IPS-11a (cell line): ENCODE data around the gene ZSCAN20.
A peak's percentile ranks its signal among the peaks of the same experiment; 100 is the strongest.

ENCODE experiments used
- H3K4me3 ChIP-seq: one replicate; pipeline ENCODE4 v1.5.1; 2013; ENCODE audit warnings: low read depth, low read length, control low read depth

The ZSCAN20 gene

DNA sequence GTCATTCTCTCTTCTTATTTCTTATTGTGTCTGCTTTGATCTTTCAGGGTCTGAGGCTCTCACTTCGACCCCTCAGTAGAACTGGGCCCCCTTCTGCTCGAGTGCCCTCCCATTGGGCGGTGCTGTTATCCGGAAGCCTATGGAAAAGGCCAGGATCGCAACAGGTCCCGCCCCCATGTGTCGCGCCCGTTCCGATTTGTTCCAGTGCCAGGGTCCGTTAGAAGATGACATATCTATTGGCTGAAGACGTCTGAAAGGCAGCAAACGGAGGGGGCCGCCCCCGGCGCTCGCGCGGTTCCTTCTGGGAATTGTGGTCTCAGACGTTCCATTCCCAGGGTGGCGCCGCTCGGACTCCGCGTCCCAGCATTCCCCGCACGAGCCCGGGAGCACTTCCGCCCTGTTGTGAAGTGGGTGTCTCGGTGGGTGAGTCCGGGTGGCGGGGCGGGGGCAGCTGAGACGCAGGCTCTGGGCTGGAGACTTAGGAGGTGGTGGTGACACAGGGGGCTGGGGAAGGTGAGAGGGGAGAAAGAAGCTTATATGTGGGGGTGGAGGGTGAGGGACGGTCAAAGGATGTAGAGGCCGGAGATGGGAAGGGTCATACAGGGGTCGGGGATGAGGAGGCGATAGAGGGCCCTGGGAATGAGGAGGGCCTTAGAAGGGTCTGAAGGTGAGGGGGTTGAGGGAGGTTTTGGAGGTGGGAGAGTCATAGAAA lies at the start of gene ZSCAN20:
Gene ZSCAN20, plus strand, starts transcription at position 377 of the 712 bp plus-strand sequence. CDS start 6,644 bp downstream, outside the sequence.
- H3K4me3 ChIP-seq = peak within 1 kb of the TSS; percentile 53

DNA sequence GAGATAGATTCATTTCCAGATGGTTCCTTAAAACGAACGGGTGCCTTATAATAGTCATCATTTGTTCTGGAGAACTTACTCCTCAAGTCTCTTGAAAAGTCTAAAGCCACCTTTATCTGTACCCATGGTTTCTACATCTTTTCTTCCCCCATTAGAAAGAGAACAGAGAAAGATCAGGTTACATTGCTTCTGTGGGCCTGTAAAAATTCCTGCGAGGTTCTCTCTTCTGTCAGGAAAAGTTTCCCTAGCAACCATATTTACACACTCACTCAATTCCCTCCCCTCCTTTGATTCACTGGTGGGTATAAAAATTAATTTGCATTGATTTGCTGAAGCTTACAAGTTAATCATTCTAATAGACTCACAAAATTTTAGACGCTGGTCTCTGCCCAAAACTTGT lies 48.2 kb upstream of the ZSCAN20 start:
- no peak overlapping the region for H3K4me3 ChIP-seq

DNA sequence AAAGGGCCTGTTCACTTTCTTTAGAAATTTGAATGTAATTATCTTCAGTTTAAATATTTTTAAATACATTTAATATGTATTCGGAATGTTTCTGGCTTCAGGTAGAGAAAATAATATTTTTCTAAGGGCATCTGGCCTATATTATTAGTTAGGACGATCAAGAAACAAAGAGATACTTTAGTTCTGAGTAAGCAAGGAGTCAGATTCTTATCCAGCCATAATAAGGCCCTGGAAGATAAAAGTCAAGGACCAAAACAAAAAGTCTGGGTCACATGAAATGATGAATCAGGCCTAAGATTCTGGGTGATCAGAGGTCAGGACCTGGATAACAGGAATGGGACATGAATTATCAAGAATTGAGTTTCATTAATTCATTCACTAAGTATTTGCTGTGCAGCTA lies 47.8 kb upstream of the ZSCAN20 start:
- H3K4me3 ChIP-seq = no peak overlapping the region

DNA sequence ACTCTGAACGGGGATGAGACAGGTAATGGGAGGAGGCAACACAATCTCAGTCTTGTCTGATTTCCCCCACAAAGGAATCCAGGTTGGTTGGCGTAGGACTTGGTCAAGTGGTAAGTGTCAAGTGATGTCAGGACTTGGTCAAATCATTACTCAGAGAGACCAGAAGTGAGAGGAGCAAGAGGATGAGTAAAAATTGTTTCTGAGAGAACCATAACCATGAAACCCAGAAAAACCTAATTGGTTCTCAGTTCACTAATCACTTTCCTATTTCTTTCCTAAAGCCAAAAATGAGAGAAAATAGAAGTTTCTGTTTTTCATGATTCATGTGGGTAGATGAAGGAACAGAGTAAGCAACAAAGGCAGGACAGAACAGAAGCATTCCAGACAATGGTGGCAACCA lies 46.5 kb upstream of the ZSCAN20 start:
- no peak overlapping the region for H3K4me3 ChIP-seq

DNA sequence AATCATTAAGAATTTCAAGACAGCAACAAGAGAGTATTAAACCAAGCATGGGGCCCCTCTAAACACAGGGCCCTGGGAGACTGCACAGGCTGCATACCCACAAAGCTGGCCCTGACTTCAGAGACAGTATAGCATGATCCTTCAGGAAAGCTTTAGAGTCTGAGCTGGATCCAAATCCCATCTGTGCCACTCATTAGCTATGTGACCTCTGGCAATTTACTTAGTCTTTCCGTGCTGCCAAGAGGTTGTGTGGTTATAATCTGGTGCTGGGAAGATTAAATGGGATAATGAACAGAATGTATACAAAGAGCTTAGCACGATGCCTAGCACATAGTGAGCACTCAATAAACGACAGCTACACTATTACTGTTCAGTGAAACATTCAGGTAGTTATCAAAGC lies 45.5 kb upstream of the ZSCAN20 start:
- H3K4me3 ChIP-seq = no peak overlapping the region

DNA sequence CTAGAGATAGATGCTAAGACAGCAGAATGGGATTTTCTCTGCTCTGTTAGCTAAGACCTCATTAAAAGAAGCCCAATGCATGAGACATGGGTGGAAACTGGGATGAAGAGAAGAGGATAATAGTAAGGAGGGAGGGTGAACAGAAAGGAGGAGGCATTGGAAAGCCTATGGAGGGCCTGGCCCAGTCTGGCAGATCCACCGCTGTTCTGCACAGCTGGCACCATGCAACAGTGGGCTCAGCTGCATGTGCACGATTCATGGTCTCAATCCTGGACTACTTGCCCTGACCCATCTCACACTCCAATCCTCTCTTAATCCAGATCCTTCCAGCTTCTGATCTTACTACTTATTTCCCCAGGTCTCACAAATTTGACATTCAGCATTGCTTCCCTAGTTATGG lies 43.8 kb upstream of the ZSCAN20 start:
- H3K4me3 ChIP-seq = no peak overlapping the region

DNA sequence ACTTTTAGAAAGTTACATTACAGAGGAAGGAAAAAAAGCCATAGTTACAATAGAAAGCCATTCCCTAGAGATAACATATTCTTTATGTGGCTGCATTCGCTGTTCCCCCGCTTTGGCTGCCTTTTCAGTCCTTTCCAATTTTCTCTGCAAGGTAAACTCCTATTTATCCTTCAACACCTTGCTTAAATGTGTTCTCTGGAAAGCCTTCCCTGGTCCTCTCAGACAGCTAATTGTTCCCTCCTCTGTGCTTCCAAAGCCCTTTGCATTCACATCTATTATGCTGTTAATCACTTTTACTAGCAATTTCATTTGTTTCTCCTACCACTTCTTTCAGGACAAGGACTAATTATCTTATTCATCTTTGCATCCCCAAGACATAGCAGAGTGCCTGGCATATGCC lies 43.1 kb upstream of the ZSCAN20 start:
- H3K4me3 ChIP-seq = no peak overlapping the region

DNA sequence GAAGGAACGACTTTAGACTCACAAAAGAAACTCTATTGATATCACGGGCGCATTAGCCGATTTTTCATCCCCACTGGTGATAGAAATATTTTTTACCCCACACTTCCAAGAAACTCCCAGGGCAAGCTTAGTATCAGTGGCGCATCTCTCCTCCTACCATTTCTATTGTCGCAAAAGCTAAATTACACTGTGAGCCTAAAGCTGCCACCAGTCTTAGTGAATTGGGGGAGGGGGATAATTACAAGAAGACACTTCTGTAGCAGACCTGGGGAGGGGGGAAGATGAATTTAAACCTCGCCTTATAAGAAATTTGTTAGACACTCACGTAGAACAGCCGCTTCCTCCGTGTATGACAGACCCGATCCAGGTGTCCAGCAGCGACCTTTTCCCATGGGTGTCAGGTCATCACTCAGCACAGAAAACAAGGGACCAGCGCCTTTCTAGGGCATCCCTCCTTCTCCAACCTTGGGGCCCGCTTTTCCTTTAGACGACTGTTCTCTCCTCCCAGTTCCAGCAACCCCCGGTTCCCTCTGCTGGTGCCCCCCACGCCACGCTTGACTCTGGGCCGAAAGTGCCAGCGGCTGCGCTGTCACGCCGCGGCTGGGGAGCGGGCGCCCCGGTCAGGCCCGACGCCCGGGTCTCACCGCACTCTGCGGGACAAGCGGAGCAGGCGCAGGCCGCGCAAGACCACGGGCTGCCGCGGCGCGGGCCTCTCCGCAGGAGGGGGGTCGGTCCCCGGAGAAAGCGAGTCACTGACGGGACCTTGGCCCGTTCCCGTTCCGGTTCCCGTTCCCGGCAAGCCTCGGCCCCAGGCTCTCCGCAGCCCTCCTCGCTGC lies 42.4 kb upstream of the ZSCAN20 start:
- H3K4me3 ChIP-seq = peak overlapping the region; percentile 67

DNA sequence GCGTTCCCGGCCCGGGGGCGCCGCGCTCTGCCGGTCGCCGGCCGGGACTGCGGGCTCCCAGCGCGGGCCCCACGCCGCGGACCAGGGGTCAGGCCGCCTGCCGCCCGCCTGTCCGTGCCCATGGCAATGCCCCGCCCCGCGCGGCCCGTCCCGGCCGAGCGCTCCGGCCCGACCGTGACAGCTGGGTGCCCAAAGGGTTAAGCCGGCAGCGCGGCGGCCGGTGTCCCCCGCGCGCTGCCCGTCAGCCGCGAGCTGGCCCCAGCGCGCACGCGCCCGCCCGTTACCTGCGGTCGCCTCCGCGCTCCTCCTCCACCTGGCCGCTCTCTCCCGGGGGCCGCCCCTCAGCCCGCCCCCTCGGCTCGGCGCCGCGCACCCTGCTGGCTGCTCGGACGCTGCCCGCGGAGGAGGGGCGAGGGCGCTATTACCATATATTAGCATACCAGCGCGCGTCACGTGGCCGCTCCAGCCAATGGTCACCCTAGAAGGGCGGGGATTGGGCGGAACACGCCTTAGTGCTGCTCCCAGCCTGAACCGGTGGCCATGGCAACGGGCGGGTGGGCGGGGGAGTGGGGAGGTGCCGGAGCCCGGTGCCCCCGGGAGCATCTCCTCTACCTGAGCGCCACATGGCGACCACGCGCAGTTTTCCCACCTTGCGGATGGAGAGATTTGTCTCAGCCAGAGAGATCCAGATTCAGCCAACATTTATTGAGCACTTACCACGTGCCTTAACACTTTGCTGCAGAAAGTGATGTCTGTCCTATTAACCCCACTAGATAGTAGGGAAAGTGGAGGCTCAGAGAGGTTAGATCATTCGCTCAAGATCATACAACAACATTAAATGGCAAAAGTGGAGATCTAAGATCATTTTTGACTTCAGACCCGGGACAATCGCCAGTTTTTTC lies 41.5 kb upstream of the ZSCAN20 start, which contains the start of gene PHC2:
Gene PHC2, minus strand, starts transcription at position 404 of the 902 bp plus-strand sequence. CDS start 55,556 bp downstream, outside the sequence.
- H3K4me3 ChIP-seq = peak within 1 kb of the TSS; percentile 67

DNA sequence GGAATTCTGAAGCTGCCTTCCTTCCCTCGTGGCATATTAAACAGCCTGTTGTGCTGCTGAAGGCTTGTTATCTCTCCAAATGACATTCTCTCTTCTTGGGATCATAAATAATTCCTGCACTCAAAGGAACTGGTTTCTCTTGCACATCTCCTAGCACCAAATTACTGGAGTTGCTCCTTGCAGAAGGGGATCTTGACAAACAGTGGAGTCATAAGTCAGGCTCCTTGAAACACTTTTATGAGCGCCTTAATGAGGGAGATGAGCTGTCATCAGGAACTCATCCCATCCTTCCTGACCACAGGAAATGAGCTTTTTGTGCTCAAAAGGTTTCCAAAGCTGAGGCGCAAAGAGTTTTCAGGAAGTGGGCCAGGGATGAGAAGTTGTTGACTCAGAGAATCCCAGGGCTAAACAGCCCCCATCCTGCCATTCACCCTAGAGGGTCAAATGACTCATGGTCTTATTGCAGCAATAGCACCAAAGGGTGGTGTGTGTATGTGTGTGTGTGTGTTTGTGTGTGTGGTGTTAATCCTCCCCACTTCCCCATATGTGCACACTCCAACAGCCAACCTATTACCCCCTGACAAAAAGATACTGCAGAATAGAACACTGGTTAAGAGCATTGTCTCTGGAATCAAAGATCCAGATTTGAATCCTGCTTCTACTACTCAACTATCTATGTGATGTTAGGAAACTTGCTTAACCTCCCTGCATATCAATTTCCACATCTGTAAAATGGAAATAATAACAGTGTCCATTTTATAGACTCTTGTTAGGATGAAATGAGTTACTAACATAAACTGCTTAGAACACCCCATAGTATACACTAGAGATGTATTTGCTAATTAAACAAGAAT lies 38.7 kb upstream of the ZSCAN20 start:
- H3K4me3 ChIP-seq = no peak overlapping the region

DNA sequence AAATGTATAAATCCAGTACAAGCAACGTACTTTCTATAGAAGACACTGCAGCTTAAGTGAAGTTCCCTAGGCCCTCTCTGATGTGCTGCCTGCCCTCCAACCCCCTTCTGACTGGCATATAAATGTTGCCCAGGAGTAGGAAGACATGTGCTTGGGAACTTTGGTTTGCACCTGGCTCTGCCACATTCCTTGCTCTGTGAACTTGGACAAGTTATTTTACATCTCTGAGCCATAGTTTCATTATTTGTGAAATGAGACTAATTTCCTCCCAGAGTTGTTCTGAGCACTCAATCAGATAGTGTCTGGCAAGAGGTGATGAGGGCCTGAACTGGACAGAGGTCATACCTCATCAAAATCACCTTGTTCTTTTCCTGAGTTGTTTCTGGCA lies 38.1 kb upstream of the ZSCAN20 start:
- no peak overlapping the region for H3K4me3 ChIP-seq

DNA sequence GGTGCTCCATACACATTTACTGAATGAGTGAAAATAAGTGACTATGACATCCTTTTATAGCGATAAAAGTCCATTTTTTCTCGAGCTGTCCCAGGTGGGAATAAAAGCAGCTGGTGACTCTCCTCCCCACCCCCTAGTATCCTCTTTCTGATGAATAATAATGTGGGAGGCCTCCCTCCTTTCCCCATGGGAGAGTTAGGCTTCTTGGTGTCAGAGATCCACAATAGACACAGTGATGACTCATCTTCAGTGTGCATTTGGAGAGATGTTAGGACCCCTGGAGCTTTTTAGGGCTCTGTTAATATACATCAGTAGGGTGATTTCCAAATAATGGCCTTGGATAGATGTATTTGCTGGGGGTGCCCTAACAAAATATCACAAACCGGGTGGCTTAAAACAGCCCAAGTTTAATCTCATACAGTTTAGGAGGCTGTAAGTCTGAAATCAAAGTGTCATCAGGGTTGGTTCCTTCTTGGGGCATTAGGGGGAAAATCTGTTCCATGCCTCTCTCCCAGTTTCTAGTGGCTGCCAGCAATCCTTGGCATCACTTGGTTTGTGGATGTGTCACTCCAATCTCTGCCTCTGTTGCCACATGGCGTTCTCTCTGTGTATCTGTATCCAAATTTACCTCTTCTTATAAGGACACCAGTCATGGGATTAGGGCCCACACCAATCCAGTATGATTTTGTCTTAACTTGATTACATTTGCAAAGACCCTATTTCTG lies 37.2 kb upstream of the ZSCAN20 start:
- H3K4me3 ChIP-seq = no peak overlapping the region

DNA sequence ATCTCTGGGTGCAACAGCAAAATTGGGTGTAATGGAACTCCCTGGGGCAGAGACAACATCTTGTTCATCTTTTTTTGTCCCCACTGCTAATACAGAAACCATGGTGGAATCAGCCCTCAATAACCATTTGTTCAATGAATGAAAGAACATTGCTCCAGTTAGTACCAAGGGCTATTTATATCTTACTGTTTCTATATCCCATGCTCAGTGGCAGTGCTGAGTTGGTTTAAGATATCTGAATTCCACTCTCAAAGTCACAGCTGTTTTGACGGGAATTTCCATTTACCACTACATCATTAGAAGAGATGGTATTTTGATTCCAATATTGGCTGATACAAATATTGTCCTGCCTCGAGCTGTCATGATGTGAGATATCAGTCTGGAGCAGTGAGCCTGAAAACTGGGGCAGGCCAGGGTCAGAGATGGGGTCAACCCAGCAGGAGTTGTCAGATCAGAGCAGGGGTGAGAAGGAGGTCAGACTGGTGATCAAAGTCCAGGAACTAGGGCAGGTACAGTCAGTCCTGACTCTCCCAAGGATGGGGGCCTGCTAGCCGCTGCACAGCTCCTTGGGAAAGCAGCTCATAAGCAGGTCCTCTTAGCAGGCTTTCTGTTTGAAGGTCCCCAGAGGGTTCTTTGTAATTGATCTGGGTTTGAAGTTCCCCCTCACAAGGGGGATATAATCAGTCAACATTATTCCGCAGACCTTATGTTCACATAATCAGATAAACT lies 35.7 kb upstream of the ZSCAN20 start:
- H3K4me3 ChIP-seq = no peak overlapping the region

DNA sequence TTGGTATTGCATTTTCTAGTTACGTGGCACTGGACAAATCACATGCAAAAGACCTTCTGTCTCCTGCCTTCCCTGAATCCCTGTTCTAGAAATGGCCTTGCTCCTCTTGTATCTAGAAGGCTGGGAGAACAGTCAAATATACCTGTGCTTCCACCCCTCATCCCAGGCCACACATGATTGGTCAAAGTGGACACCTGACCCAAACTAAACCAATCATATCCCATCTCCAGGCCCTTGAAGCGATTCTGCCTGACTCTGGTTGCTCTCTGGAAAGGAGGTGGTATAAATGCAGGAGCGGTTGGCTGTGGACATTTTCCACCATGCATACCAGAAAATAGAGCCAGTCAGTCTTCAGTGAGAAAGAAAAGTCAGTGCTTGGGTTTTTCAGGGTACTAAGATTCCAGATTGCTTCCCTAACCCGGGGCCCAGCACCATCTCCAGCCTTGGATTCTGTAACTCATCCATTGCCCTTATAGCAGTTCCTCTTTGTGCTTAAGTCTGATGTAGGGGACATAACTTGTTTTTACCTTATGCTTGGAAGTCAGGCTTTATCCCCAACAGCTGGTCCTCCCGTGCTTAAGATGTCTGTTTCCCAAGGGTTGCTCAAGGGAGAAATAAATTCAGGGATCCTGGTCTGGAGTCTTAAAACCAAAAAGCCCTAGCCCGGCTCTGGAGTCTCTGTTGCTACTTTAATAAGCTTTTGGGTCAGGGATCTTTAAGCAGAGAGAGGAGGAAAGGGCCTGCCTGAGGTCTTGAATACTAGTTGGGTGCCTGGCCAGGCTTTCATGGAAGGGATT lies 33.9 kb upstream of the ZSCAN20 start:
- no peak overlapping the region for H3K4me3 ChIP-seq

DNA sequence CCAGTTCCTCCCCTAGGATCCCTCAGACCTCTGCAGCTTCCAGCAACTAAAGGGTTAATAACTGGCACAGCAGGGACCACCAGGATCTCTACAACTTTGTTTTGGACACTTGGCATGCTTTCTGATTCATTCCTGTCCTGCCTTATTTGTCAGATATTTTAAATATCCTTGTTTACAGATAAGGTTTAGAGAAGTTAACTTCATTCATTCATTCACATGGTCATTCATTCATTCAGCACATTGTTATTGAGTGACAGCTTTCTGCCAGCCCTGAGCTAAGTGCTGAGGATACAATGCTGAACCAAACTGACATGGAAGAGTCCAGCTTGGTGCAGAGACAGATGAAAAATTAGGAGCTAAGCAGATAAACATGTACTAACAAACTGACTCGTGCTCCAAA lies 32.8 kb upstream of the ZSCAN20 start:
- no peak overlapping the region for H3K4me3 ChIP-seq

DNA sequence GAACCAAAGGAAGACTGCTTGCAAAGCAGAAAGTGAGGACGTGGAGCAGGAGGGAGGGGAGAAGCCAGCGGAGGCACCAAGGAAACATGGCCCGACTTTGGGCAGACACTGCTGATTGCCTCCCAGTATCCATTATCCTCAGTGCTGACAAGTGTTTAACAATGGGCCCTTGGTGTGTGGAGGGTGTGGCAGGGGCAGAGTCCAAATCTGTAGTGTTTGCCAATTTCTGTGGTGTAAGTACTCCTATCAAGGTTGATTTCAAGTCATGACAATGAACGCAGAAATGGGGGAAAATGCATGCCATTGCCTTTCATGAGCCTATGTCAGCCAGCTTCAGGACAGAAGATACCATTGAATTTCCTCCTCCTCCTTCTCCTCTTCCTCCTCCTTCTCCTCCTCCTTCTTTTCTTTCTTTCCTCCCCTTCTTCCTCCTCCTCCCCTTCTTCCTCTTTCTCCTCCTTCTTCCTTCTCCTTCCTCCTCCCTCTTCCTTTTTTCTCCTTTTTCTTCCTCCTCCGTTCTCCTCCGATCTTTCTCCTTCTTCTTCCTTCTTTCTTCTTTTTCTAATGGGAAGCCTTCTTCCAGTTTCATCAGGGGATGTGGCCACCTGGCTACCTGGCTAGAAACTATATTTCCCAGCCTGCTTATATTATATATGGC lies 31.2 kb upstream of the ZSCAN20 start:
- H3K4me3 ChIP-seq = no peak overlapping the region

DNA sequence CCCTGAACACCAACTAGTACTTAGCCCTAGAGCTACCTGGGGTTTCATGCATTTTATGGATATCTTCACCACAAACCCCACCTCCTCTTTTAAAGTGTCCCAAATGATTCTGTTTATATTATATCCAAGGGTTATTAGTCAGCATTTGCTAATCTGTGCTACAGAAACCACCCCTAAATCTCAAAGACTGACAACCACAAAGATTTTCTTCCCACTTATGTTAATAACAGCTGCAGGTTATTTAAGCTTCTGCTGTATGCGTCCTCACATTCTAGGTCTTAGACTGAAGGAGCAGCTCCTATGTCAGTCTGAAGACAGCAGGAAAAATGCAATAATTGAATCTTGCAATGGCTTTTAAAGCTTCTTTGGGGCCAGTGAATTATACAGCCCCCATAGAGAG lies 30.3 kb upstream of the ZSCAN20 start:
- no peak overlapping the region for H3K4me3 ChIP-seq
